Measurements from ENCODE around the gene RPL27.
"Not testable (repeated sequence)": the region's sequence is repeated elsewhere in the genome, so short reads cannot be mapped to it uniquely, and the experiment has no call there.

Gene RPL27

GRCh38 chr17:42997984-42998938 lies at the start of gene RPL27:
TSS of gene RPL27 (plus strand) at chr17:42998419. CDS start at chr17:42998751, 332 bp downstream.
- peak; percentile 97 for DNase-seq

- no peak for DNase-seq
Measured at GRCh38 chr17:42950044-42950783, 48.0 kb upstream of the RPL27 start.

GRCh38 chr17:42953669-42954068 lies 44.5 kb upstream of the RPL27 start:
- no peak for DNase-seq

GRCh38 chr17:42964161-42964932 lies 33.9 kb upstream of the RPL27 start, which contains the start of gene AARSD1:
TSS of gene AARSD1 (minus strand) at chr17:42964454. CDS start at chr17:42964440, 14 bp downstream.
- peak; percentile 90 to 93 for DNase-seq

GRCh38 chr17:42967925-42968324 lies 30.3 kb upstream of the RPL27 start:
- no peak for DNase-seq

- no peak for DNase-seq
Measured at GRCh38 chr17:42969001-42969581, 29.1 kb upstream of the RPL27 start.

- DNase-seq: no peak
Measured at GRCh38 chr17:42971589-42971988, 26.6 kb upstream of the RPL27 start.

GRCh38 chr17:42973323-42973722 lies 24.9 kb upstream of the RPL27 start:
- DNase-seq: not testable (repeated sequence)

- no peak for DNase-seq
Measured at GRCh38 chr17:42975265-42975664, 23.0 kb upstream of the RPL27 start.

GRCh38 chr17:42975701-42976100 lies 22.5 kb upstream of the RPL27 start:
- not testable (repeated sequence) for DNase-seq

- no peak for DNase-seq
Measured at GRCh38 chr17:42979511-42980273, 18.5 kb upstream of the RPL27 start, which contains the start of gene PTGES3L. TSS of gene PTGES3L (minus strand) at chr17:42980080. CDS start at chr17:42980053, 27 bp downstream.

GRCh38 chr17:42980274-42980765 lies 17.9 kb upstream of the RPL27 start, which contains the start of gene RUNDC1:
TSS of gene RUNDC1 (plus strand) at chr17:42980565. CDS start at chr17:42980577, 12 bp downstream.
- peak; percentile 93 to 95 for DNase-seq

GRCh38 chr17:42980766-42981397 lies 17.3 kb upstream of the RPL27 start:
- peak; percentile 76 to 82 for DNase-seq

- no peak for DNase-seq
Measured at GRCh38 chr17:42982266-42982665, 16.0 kb upstream of the RPL27 start.

GRCh38 chr17:42985225-42985624 lies 13.0 kb upstream of the RPL27 start:
- DNase-seq: no peak

- no peak for DNase-seq
Measured at GRCh38 chr17:42989141-42989540, 9.1 kb upstream of the RPL27 start.

- DNase-seq: no peak
Measured at GRCh38 chr17:42989726-42990652, 8.2 kb upstream of the RPL27 start.

- no peak for DNase-seq
Measured at GRCh38 chr17:42991471-42991870, 6.7 kb upstream of the RPL27 start.

- no peak for DNase-seq
Measured at GRCh38 chr17:42992872-42993271, 5.3 kb upstream of the RPL27 start.

All from activated T-cell treated with anti-CD3 and anti-CD28 coated beads, Interleukin-2, amount 50 U/mL, for 48 hours (primary cell).